GM12873 (cell line): ENCODE measurements around the gene GPR21.

Experiments
- CTCF ChIP-seq: IDR thresholded peaks from 2 replicates; pipeline ENCODE4 v1.5.1; 2012; ENCODE audit warnings: low read depth, mild to moderate bottlenecking, moderate library complexity, low read length, control low read depth; ENCODE audit not compliant: insufficient read depth; ENCODE audit errors: missing control alignments

GPR21 gene

GRCh38 chr9:123065196-123065595, 31.7 kb downstream of the GPR21 start:
- TF ChIP-seq CTCF = no peak

- TF ChIP-seq CTCF = no peak
Observed at GRCh38 chr9:123067136-123067535, 33.7 kb downstream of the GPR21 start.

DNA sequence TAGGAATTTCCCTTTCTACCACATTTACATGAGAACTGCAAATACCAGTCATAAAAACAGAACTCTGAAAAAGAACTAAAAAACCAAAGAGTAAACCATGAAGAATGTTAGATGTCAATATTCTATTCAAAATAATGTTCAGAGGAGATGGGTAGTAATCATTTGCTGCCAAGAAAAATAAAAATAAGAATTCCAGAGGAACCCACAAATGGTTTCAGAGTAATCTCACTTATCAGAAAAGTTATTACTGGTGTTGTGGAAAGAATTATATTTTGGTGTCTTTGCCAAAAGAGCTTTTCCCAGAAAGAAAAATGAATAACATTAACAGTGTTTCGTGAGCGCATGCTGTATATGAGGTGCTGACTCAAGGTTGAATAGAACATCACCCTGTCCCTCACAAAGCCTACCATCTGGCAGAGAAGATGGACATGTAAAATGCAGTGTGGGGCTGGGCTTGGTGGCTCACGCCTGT, 35.6 kb downstream of the GPR21 start:
- no peak for TF ChIP-seq CTCF

DNA sequence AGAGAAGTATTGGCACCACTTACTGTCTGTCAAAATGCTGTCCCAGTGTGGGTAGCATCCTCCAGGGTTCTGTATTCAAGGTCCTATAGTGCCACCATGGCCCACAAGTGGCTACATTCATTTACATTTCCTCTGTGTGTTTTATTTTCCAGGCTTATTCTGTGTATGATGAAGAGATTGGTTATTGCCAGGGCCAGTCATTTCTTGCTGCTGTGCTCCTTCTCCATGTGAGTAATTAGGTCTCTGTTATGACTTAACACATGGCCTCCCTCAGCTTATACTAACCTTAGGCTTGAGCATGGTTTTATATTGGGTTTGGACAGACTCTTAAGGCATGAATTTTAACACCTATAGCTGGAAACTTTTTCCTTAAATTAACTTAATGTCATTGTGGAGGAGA, 36.7 kb downstream of the GPR21 start:
- TF ChIP-seq CTCF = no peak

DNA sequence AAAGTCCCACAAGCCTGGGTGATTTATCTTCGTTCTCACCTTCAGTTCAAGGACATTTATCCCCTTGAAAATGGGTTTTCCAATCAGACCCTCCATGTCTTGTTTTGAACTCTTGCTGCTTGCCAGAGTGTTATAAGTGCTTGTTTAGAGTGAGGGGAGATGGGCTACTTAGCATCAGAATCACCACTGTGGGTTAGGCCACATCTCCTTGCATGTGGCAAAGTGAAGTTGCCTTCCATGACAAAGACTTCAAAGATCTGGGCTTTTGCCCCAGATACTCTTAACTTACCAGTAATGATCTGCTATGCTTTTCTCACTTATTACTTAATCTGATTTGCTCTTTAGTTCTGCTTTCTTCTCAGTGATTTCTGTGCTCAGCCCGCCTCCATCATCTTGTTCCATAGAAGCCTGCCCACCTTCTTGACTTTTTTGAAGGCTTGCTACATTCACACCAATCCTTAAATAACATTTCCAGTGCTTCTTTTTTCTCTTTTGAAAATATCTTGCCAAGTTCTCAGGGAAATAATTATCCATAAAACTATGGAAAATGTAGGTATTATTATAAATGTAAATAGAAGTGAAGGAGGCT, 39.0 kb downstream of the GPR21 start:
- no peak for TF ChIP-seq CTCF

DNA sequence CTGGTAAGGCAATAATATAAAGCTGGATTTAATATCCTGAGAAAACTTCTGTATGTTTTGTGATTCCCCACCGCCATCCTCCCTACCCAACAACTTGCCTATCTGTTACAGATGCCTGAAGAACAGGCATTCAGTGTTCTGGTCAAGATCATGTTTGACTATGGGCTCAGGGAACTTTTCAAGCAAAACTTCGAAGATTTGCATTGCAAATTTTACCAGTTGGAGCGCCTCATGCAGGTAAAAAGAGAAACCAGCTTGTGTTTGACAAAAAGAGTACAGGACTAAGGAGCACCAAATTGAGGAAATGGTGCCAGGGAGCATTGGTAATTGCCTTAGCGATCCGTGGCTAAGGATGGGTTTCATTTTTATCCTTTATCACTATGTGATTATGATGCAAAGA, 40.0 kb downstream of the GPR21 start:
- no peak for TF ChIP-seq CTCF

DNA sequence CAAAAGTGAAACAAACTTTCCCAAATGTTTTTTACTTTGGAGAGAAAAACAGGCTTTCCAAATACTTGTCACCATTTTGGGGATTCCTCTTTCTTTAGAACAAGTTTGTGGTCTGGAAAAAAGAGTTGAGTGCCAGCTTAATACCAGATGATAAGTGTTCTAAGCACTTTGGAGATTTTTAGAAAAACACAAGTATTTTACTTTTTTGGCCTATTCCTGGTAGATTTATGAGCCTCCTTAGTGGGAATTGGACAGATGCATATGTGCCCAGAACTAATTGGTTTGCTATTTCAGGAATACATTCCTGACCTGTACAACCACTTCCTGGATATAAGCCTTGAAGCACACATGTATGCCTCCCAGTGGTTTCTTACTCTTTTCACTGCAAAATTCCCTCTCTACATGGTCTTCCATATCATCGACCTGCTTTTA, 40.5 kb downstream of the GPR21 start:
- no peak for TF ChIP-seq CTCF
